SK-N-SH (cell line): ENCODE results near the gene HTRA2. TPM values are rescaled to one million over a fixed set of nuclear protein-coding genes. Genes with fewer than 3 reads are reported as not detected.

Source experiments
- CTCF ChIA-PET: fragments of 300-600, 350-600 bp; formaldehyde crosslinking; extraction: SDS; loops from one replicate; lab custom pipeline; 2021; lab: Yijun Ruan, JAX
- POLR2A ChIA-PET: fragments of 350-600 bp; sonication (Branson Sonifier 250); formaldehyde crosslinking; extraction: SDS; loops from one replicate; lab custom pipeline; 2020; ENCODE audit warnings: antibody characterized with exemption, inconsistent platforms; lab: Yijun Ruan, JAX
- DNase-seq: peaks from one replicate; pipeline ENCODE4 v3.0.0; 2012
- H2AFZ ChIP-seq: fragments of 200-600 bp; sonication (generic); 2 replicates; pipeline ENCODE4 v1.8.1; 2016; ENCODE audit warnings: antibody characterized with exemption, mild to moderate bottlenecking, low read depth
- H3F3A ChIP-seq: fragments of 200-600 bp; sonication (generic); replicated peaks from 2 replicates; pipeline ENCODE3; 2016; ENCODE audit warnings: antibody characterized with exemption, mild to moderate bottlenecking; ENCODE audit not compliant: insufficient read depth
- H3K27ac ChIP-seq, 2 experiments: fragments of 200-500 bp in 1 of 2; fragments of 200-600 bp in 1 of 2; sonication (Bioruptor generic) in 1 of 2; sonication (generic), shearing (Covaris generic) in 1 of 2; 2 replicates each; pipeline versions ENCODE4 v1.5.1 to v1.6.1; 2014 to 2016; ENCODE audit warnings: low read depth in 2 of 2, inconsistent platforms in 1 of 2, low read length in 1 of 2, mild to moderate bottlenecking in 1 of 2, mixed read lengths in 1 of 2
- H3K27me3 ChIP-seq: fragments of 200-600 bp; sonication (generic), shearing (Covaris generic); 2 replicates; pipeline ENCODE4 v1.6.1; 2016; ENCODE audit warnings: mixed run types; ENCODE audit not compliant: insufficient read depth
- H3K36me3 ChIP-seq, 2 experiments: fragments of 200-500 bp in 1 of 2; fragments of 200-600 bp in 1 of 2; sonication (Bioruptor generic) in 1 of 2; sonication (generic) in 1 of 2; replicated peaks in 1 of 2; 2 replicates each; pipeline versions ENCODE3 to v1.5.1; 2014 to 2016; ENCODE audit warnings: low read length in 1 of 2, mild to moderate bottlenecking in 1 of 2; ENCODE audit not compliant: insufficient read depth in 2 of 2, control insufficient read depth in 1 of 2
- H3K4me1 ChIP-seq, 2 experiments: fragments of 200-500 bp in 1 of 2; fragments of 200-600 bp in 1 of 2; sonication (Bioruptor generic) in 1 of 2; sonication (generic), shearing (Covaris generic) in 1 of 2; 2 replicates each; pipeline versions ENCODE4 v1.5.1 to v1.6.1; 2014 to 2016; ENCODE audit warnings: low read depth in 1 of 2, low read length in 1 of 2, mixed run types in 1 of 2; ENCODE audit not compliant: insufficient read depth in 2 of 2, control insufficient read depth in 1 of 2
- H3K4me2 ChIP-seq: fragments of 200-600 bp; sonication (generic), shearing (Covaris generic); 2 replicates; pipeline ENCODE4 v1.6.1; 2017; ENCODE audit warnings: mixed run types
- H3K4me3 ChIP-seq, 2 experiments: fragments of 200-500 bp in 1 of 2; fragments of 200-600 bp in 1 of 2; sonication (Bioruptor generic) in 1 of 2; sonication (generic), shearing (Covaris generic) in 1 of 2; 2 replicates each; pipeline versions ENCODE4 v1.5.1 to v1.8.1; 2014 to 2016; ENCODE audit warnings: low read depth in 2 of 2, inconsistent platforms in 1 of 2, low read length in 1 of 2, mild to moderate bottlenecking in 1 of 2, mixed read lengths in 1 of 2, moderate library complexity in 1 of 2
- H3K79me2 ChIP-seq: fragments of 200-600 bp; sonication (generic); 2 replicates; pipeline ENCODE4 v1.8.1; 2017; ENCODE audit warnings: mild to moderate bottlenecking; ENCODE audit not compliant: insufficient read depth
- H3K9ac ChIP-seq: fragments of 200-600 bp; sonication (generic); 2 replicates; pipeline ENCODE4 v1.6.1; 2017; ENCODE audit warnings: mixed run types
- H3K9me2 ChIP-seq: fragments of 200-600 bp; sonication (generic); 2 replicates; pipeline ENCODE4 v1.6.1; 2017; ENCODE audit warnings: mixed run types
- H3K9me3 ChIP-seq: fragments of 200-600 bp; sonication (generic); 2 replicates; pipeline ENCODE4 v1.6.1; 2017; ENCODE audit warnings: mixed run types, mild to moderate bottlenecking, moderate library complexity
- H4K20me1 ChIP-seq: fragments of 200-600 bp; sonication (generic); 2 replicates; pipeline ENCODE4 v1.6.1; 2017; ENCODE audit warnings: mild to moderate bottlenecking, mixed run types; ENCODE audit not compliant: insufficient read depth
- CHD2 ChIP-seq: fragments of 150-350 bp; IDR thresholded peaks from 2 replicates; pipeline ENCODE4 v1.6.1; 2018; ENCODE audit warnings: low read length; ENCODE audit not compliant: partially characterized antibody
- ELF1 ChIP-seq: IDR thresholded peaks from 2 replicates; pipeline ENCODE4 v1.4.0; 2012
- EZH2phosphoT487 ChIP-seq: fragments of 200-600 bp; sonication (generic); IDR thresholded peaks from 2 replicates; pipeline ENCODE4 v1.6.1; 2017; ENCODE audit warnings: low read depth, mixed run types, mild to moderate bottlenecking, antibody characterized with exemption, moderate library complexity, borderline replicate concordance
- JUND ChIP-seq: IDR thresholded peaks from 2 replicates; pipeline ENCODE4 v1.4.0; 2012
- MEF2A ChIP-seq: IDR thresholded peaks from 2 replicates; pipeline ENCODE4 v1.4.0; 2012; ENCODE audit warnings: low read depth, borderline replicate concordance
- MXI1 ChIP-seq: IDR thresholded peaks from 2 replicates; pipeline ENCODE4 v1.6.1; 2012; ENCODE audit warnings: mild to moderate bottlenecking, low read depth, low read length, improper control_type of control experiment
- NFIC ChIP-seq: IDR thresholded peaks from 2 replicates; pipeline ENCODE4 v1.4.0; 2012; ENCODE audit warnings: borderline replicate concordance
- POLR2AphosphoS5 ChIP-seq: IDR thresholded peaks from 2 replicates; pipeline ENCODE4 v1.6.1; 2012; ENCODE audit warnings: low read depth, low read length
- RCOR1 ChIP-seq: fragments of 150-350 bp; IDR thresholded peaks from 2 replicates; pipeline ENCODE4 v1.6.1; 2017; ENCODE audit warnings: antibody characterized with exemption, low read length
- RXRA ChIP-seq: IDR thresholded peaks from 2 replicates; pipeline ENCODE4 v1.4.0; 2012; ENCODE audit warnings: low read depth, mild to moderate bottlenecking, borderline replicate concordance
- SIN3A ChIP-seq: IDR thresholded peaks from 2 replicates; pipeline ENCODE4 v1.6.1; 2012; ENCODE audit warnings: low read depth, mild to moderate bottlenecking, low read length, moderate library complexity, borderline replicate concordance
- YY1 ChIP-seq: IDR thresholded peaks from 2 replicates; pipeline ENCODE4 v1.4.0; 2012; ENCODE audit warnings: low read depth, mild to moderate bottlenecking
- WGBS: methylation state at CpG from one replicate; pipeline ENCODE4 v1.1.6; 2017; ENCODE audit warnings: low lambda C conversion rate; 5-methylcytosine and 5-hydroxymethylcytosine counted together
- polyA plus RNA-seq, 3 experiments: library from polyadenylated mRNA; depleted of rRNA; stranded (reverse); fragments of >200 nt; gene quantifications; 2 replicates each; pipeline ENCODE4 v1.2.3, GENCODE V29; 2012
- TF ChIP-seq, protein P1 (sequence below): fragments of 150-350 bp; IDR thresholded peaks from 2 replicates; pipeline ENCODE4 v1.6.1; 2016; ENCODE audit warnings: mild to moderate bottlenecking, low read depth, low read length
- TF ChIP-seq, protein P2 (sequence below): IDR thresholded peaks from 2 replicates; pipeline ENCODE4 v1.6.1; 2012; ENCODE audit warnings: mild to moderate bottlenecking, low read depth, low read length, moderate library complexity
- TF ChIP-seq, protein P3 (sequence below): IDR thresholded peaks from 2 replicates; pipeline ENCODE4 v1.4.0; 2012; ENCODE audit warnings: low read depth, borderline replicate concordance
- TF ChIP-seq, protein P4 (sequence below): IDR thresholded peaks from 2 replicates; pipeline ENCODE4 v1.4.0; 2012; ENCODE audit warnings: low read depth
- TF ChIP-seq, protein P5 (sequence below): fragments of 150-350 bp; IDR thresholded peaks from 2 replicates; pipeline ENCODE4 v1.6.1; 2017; ENCODE audit warnings: antibody characterized with exemption, low read length, low read depth, borderline replicate concordance
- TF ChIP-seq, protein P6 (sequence below): IDR thresholded peaks from 2 replicates; pipeline ENCODE4 v1.4.0; 2012; ENCODE audit warnings: low read depth, borderline replicate concordance

HTRA2 gene
- polyA plus RNA-seq, 1 of the 3 experiments (the other 2 are of a cell fraction), result 55.7 TPM

DNA sequence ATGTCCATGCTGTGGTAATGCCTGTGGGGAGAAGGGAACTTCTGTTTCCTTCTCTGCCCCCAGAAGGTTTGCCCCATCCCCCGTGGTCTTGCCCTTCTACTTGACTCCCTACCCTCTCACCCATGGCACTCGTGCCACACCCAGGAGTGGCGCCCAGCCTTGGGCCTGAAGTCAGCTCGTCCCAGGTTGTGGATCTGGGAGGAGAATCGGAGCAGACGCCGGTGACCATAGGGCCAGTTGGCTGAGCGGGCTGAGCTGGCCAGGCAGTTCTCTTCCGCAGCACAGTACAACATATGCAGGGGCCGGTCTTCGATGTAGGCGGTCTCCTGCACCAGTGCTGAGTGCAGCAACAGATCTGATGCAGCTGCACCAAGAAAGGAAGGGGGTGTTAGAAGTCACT lies 4.7 kb downstream of the HTRA2 start:
- H3K4me3 ChIP-seq, result no peak overlapping the region
- no peak overlapping the region for H3K9ac ChIP-seq
- H4K20me1 ChIP-seq, result no peaks in the 10 kb centered on the region
- no peaks in the 10 kb centered on the region for H3K9me3 ChIP-seq
- TF ChIP-seq, protein P1, sequence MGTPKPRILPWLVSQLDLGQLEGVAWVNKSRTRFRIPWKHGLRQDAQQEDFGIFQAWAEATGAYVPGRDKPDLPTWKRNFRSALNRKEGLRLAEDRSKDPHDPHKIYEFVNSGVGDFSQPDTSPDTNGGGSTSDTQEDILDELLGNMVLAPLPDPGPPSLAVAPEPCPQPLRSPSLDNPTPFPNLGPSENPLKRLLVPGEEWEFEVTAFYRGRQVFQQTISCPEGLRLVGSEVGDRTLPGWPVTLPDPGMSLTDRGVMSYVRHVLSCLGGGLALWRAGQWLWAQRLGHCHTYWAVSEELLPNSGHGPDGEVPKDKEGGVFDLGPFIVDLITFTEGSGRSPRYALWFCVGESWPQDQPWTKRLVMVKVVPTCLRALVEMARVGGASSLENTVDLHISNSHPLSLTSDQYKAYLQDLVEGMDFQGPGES, result no peak
- peak; percentile 34; the same call in 1 of the 2 replicates for TF ChIP-seq POLR2AphosphoS5
- H3K4me2 ChIP-seq, result no peak overlapping the region
- H3K79me2 ChIP-seq, result peaks cover 23% of the 10 kb centered on the region
- no peak overlapping the region; a peak in 1 of 4 replicates for H3K27ac ChIP-seq
- peaks cover 18% of the 10 kb centered on the region for H3F3A ChIP-seq
- POLR2A ChIA-PET, result no interaction called here
- no peak for DNase-seq
- no peak overlapping the region for H2AFZ ChIP-seq
- no peaks in the 10 kb centered on the region for H3K27me3 ChIP-seq
- whole genome bisulfite sequencing, result 96% methylated on average over 3 of the region's 12 CpGs
- CTCF ChIA-PET, result interaction anchor here (4.0 to 7.8 kb wide), 3 partner anchors 11 to 54 kb away, joined by 26 to 102 read pairs (median 71); partner anchors contain the start of genes CCDC142 and TTC31
- no peaks in the 10 kb centered on the region for H3K9me2 ChIP-seq
- H3K36me3 ChIP-seq, result peaks cover 10 to 25% of the 10 kb centered on the region in 2 experiments
- H3K4me1 ChIP-seq, result peaks cover 8 to 12% of the 10 kb centered on the region in 2 experiments; a peak in 3 of 4 replicates

DNA sequence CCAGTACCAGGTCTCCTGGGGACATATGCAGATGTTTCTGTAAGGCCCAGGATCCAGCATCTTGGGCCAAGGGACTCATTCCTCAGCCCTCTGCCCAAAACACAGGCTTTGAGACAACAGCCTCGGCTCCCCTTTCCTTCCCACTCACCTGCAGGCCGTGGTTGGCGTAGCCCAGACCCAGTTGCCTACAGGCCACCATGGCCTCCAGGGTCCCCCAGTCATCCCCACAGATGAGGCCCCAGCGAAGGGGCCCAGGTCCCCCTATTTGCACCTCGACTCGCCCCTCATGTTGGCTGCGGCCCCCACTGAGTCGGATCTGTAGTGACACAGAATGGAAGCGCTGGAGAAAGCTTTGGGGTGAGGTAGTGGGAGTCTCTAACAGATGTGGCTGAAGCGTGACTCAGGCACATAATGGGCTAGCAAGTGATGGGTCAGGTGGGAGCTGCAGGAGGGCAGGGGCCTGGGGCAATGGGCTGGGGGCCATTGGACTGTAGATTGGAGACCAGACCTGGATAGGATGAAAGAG lies 5.8 kb downstream of the HTRA2 start:
- H3K4me3 ChIP-seq, result no peak overlapping the region
- ChIA-PET POLR2A (interaction anchor here (0.7 kb wide), 1 partner anchor 9 kb away, joined by 3 read pairs; no protein-coding TSS in a partner anchor), CTCF (interaction anchor here (2.1 to 7.8 kb wide), 3 partner anchors 29 to 53 kb away, joined by 7 to 102 read pairs (median 71); partner anchors contain the start of genes CCDC142, PCGF1 and TTC31)
- DNase-seq, result no peak
- no peak overlapping the region for H3K4me2 ChIP-seq
- no peaks in the 10 kb centered on the region for H3K9me3 ChIP-seq
- H3K36me3 ChIP-seq, result peaks cover 10 to 25% of the 10 kb centered on the region in 2 experiments
- H2AFZ ChIP-seq, result no peak overlapping the region
- WGBS, result 88% methylated on average over 8 of the region's 10 CpGs
- no peaks in the 10 kb centered on the region for H3K27me3 ChIP-seq
- H3K9me2 ChIP-seq, result no peaks in the 10 kb centered on the region
- H3F3A ChIP-seq, result peaks cover 18% of the 10 kb centered on the region
- peaks cover 8 to 12% of the 10 kb centered on the region in 2 experiments; a peak in 3 of 4 replicates for H3K4me1 ChIP-seq
- no peak overlapping the region for H3K27ac ChIP-seq
- no peak overlapping the region for H3K9ac ChIP-seq
- peaks cover 14% of the 10 kb centered on the region for H3K79me2 ChIP-seq
- no peaks in the 10 kb centered on the region for H4K20me1 ChIP-seq
- TF ChIP-seq MXI1 (no peak), SIN3A (no peak), JUND (no peak), MEF2A (no peak), NFIC (no peak), EZH2phosphoT487 (no peak), RCOR1 (no peak), CHD2 (no peak), POLR2AphosphoS5 (no peak), RXRA (no peak), ELF1 (no peak), YY1 (no peak)
- TF ChIP-seq, protein P2, sequence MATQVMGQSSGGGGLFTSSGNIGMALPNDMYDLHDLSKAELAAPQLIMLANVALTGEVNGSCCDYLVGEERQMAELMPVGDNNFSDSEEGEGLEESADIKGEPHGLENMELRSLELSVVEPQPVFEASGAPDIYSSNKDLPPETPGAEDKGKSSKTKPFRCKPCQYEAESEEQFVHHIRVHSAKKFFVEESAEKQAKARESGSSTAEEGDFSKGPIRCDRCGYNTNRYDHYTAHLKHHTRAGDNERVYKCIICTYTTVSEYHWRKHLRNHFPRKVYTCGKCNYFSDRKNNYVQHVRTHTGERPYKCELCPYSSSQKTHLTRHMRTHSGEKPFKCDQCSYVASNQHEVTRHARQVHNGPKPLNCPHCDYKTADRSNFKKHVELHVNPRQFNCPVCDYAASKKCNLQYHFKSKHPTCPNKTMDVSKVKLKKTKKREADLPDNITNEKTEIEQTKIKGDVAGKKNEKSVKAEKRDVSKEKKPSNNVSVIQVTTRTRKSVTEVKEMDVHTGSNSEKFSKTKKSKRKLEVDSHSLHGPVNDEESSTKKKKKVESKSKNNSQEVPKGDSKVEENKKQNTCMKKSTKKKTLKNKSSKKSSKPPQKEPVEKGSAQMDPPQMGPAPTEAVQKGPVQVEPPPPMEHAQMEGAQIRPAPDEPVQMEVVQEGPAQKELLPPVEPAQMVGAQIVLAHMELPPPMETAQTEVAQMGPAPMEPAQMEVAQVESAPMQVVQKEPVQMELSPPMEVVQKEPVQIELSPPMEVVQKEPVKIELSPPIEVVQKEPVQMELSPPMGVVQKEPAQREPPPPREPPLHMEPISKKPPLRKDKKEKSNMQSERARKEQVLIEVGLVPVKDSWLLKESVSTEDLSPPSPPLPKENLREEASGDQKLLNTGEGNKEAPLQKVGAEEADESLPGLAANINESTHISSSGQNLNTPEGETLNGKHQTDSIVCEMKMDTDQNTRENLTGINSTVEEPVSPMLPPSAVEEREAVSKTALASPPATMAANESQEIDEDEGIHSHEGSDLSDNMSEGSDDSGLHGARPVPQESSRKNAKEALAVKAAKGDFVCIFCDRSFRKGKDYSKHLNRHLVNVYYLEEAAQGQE, result no peak
- TF ChIP-seq, protein P3, sequence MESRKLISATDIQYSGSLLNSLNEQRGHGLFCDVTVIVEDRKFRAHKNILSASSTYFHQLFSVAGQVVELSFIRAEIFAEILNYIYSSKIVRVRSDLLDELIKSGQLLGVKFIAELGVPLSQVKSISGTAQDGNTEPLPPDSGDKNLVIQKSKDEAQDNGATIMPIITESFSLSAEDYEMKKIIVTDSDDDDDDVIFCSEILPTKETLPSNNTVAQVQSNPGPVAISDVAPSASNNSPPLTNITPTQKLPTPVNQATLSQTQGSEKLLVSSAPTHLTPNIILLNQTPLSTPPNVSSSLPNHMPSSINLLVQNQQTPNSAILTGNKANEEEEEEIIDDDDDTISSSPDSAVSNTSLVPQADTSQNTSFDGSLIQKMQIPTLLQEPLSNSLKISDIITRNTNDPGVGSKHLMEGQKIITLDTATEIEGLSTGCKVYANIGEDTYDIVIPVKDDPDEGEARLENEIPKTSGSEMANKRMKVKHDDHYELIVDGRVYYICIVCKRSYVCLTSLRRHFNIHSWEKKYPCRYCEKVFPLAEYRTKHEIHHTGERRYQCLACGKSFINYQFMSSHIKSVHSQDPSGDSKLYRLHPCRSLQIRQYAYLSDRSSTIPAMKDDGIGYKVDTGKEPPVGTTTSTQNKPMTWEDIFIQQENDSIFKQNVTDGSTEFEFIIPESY, result no peak
- TF ChIP-seq, protein P4, sequence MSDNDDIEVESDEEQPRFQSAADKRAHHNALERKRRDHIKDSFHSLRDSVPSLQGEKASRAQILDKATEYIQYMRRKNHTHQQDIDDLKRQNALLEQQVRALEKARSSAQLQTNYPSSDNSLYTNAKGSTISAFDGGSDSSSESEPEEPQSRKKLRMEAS, result no peak
- TF ChIP-seq, protein P5, sequence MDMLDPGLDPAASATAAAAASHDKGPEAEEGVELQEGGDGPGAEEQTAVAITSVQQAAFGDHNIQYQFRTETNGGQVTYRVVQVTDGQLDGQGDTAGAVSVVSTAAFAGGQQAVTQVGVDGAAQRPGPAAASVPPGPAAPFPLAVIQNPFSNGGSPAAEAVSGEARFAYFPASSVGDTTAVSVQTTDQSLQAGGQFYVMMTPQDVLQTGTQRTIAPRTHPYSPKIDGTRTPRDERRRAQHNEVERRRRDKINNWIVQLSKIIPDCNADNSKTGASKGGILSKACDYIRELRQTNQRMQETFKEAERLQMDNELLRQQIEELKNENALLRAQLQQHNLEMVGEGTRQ, result no peak
- TF ChIP-seq, protein P6, sequence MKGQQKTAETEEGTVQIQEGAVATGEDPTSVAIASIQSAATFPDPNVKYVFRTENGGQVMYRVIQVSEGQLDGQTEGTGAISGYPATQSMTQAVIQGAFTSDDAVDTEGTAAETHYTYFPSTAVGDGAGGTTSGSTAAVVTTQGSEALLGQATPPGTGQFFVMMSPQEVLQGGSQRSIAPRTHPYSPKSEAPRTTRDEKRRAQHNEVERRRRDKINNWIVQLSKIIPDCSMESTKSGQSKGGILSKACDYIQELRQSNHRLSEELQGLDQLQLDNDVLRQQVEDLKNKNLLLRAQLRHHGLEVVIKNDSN, result no peak
